ENCODE measurements around the gene HTRA1.

GRCh38 chr10:122561212-122561611 is 99.9 kb downstream of the HTRA1 start:
- TF ChIP-seq CTCF (IDR thresholded peaks at IDR 0.05), result no peak
- TF ChIP-seq POLR2A (IDR thresholded peaks at IDR 0.05), result no peak

Data from sigmoid colon (tissue), 3 donors.